COLO668 (cell line): ENCODE results near the gene FGF4.

Source experiments
- DNase-seq: peaks from one replicate; lab custom pipeline; 2025; ENCODE audit not compliant: unreplicated experiment; lab: John Stamatoyannopoulos, UW

The FGF4 gene

GRCh38 chr11:69775163-69775755, at the start of gene FGF4:
FGF4 (minus strand) TSS chr11:69775341; CDS start chr11:69775084, 257 bp downstream.
- no peak for DNase-seq

GRCh38 chr11:69823641-69824265, 48.6 kb upstream of the FGF4 start:
- DNase-seq, result no peak

- DNase-seq, result no peak
Observed at GRCh38 chr11:69822676-69823494, 47.7 kb upstream of the FGF4 start.

GRCh38 chr11:69821511-69822040, 46.4 kb upstream of the FGF4 start:
- no peak for DNase-seq

- DNase-seq, result no peak
Observed at GRCh38 chr11:69820441-69820840, 45.3 kb upstream of the FGF4 start.

- DNase-seq, result no peak
Observed at GRCh38 chr11:69819541-69820070, 44.5 kb upstream of the FGF4 start.

GRCh38 chr11:69818603-69819441, 43.7 kb upstream of the FGF4 start, which contains the start of gene FGF3:
FGF3 (minus strand) TSS chr11:69819416; CDS start chr11:69818933, 483 bp downstream.
- DNase-seq, result no peak

- no peak for DNase-seq
Observed at GRCh38 chr11:69818231-69818602, 43.1 kb upstream of the FGF4 start.

GRCh38 chr11:69817265-69818230, 42.4 kb upstream of the FGF4 start:
- DNase-seq, result no peak

GRCh38 chr11:69816671-69817070, 41.5 kb upstream of the FGF4 start:
- no peak for DNase-seq

- no peak for DNase-seq
Observed at GRCh38 chr11:69815973-69816372, 40.8 kb upstream of the FGF4 start.

- DNase-seq, result no peak
Observed at GRCh38 chr11:69814902-69815301, 39.8 kb upstream of the FGF4 start.

- DNase-seq, result no peak
Observed at GRCh38 chr11:69814411-69814810, 39.3 kb upstream of the FGF4 start.

GRCh38 chr11:69813839-69814238, 38.7 kb upstream of the FGF4 start:
- DNase-seq, result no peak

GRCh38 chr11:69812946-69813345, 37.8 kb upstream of the FGF4 start:
- DNase-seq, result no peak

- no peak for DNase-seq
Observed at GRCh38 chr11:69812256-69812655, 37.1 kb upstream of the FGF4 start.

GRCh38 chr11:69811431-69811830, 36.3 kb upstream of the FGF4 start:
- no peak for DNase-seq

GRCh38 chr11:69810289-69811118, 35.4 kb upstream of the FGF4 start:
- no peak for DNase-seq

GRCh38 chr11:69808667-69809086, 33.5 kb upstream of the FGF4 start:
- DNase-seq, result no peak
